HG02943 (cell line): ENCODE results near the gene NUP107.

Source experiments
- ATAC-seq: cut with Tn5 transposase; IDR thresholded peaks from one replicate; pipeline ENCODE4 v1.9.1; 2021; ENCODE audit warnings: mild to moderate bottlenecking, low read depth, moderate library complexity; ENCODE audit not compliant: unreplicated experiment

The NUP107 gene

DNA sequence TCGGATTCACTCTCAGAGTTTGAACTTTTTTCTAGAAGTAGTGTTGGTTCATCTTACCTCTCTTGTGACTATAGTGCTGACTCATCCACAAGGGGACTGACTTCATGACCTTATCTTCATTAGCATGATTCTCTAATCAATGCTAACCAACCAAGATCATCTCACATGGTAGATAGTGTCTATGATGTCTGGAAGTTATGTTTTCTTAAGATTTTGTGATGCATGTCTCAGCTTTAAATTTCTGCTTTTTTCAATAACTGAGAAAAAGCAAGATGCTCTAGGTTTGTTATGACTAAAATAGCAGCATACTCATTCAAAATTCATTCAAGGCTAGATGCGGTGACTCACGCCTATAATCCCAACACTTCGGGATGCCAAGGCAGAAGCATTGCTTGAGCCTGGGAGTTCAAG lies 46.9 kb downstream of the NUP107 start:
- ATAC-seq: no peak

DNA sequence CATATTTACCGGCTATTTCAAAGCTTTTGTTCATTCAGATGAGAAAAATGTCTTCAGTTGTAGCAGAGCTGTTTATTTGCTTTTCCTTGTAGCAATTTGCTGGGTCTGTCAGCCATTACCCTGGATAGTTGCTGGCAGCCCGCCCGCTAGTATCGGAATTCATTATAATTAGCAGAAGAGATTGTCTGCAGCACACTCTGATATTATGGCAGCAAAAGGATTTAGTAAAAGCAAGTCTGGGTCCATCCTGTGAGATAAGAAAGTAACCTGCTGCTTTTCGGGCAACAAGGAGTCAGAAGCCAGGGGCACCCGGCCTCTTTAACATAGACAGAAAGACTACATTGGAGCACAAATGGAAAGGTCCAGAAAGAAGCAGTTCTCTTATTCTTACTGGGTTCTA lies 53.1 kb downstream of the NUP107 start:
- ATAC-seq: no peak

DNA sequence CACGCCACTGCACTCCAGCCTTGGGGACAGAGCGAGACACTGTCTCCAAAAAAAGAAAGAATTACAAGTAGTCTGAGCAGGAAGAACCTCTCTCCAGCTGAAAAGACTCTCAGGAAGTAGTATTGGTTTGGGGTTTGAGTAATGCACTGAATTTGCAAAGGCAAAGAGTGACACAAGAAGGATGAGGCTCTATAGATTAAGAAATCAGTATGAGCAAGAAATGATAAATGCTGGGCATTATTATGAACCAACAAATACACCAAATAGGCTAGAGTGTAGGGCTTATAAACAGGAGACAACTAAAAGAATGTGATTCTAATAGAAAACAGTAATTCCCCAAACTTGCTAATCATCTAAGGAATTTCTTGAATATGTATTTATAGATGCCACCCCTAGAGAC lies 56.6 kb downstream of the NUP107 start:
- ATAC-seq: no peak

DNA sequence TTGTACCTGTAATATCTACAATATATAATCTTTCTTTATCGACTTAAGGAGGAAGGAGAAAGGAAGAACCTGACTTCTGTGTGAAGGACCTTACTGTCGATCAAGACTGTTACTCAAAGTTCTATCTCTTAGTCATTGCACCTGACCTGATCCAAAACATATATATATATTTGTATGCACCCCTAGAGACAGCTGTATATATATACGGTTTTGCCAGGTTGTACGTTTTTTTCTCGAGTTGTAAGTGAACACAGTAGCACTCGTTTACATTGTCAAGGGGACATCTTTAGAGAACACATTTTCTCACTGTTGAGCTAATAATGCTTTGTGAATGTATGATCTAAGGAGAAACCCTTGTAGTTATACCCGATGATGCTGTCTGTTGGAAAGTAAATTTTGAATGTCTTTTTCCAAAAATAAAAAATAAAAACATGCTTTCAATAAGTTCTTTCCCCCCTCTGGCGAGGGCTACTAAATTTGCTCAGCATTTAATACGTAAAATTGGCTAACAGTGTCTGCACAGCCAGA lies 58.7 kb downstream of the NUP107 start:
- no peak for ATAC-seq

DNA sequence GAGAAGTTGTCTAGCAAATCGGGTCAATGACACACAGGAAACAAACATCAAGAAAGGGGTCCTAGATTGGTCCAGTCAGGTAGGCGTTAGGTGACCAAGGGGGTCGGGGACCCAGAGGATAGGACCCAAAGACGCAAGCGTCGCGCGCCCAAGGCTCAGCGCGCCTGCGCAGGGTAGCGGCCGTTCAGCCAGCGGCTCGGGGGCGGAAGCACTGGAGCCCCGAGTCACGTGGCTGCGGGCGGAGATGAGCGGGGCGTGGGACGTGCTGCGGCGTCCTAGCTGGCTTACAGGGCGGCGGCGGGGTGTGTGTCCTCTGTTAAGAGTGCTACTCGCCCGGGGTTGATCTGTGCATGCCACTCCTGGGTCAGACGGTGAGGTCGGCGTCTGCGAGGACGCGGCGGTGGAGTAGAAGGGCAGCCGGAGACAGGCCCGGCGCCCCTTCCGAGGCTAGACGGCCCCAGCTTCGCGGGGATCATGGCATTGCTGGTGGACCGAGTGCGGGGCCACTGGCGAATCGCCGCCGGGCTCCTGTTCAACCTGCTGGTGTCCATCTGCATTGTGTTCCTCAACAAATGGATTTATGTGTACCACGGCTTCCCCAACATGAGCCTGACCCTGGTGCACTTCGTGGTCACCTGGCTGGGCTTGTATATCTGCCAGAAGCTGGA lies 59.3 kb downstream of the NUP107 start, which contains the start of gene SLC35E3:
TSS of gene SLC35E3 (plus strand) at position 273 of the 668 bp plus-strand sequence. CDS start at position 475, 202 bp downstream.
- peak; percentile 98 for ATAC-seq

DNA sequence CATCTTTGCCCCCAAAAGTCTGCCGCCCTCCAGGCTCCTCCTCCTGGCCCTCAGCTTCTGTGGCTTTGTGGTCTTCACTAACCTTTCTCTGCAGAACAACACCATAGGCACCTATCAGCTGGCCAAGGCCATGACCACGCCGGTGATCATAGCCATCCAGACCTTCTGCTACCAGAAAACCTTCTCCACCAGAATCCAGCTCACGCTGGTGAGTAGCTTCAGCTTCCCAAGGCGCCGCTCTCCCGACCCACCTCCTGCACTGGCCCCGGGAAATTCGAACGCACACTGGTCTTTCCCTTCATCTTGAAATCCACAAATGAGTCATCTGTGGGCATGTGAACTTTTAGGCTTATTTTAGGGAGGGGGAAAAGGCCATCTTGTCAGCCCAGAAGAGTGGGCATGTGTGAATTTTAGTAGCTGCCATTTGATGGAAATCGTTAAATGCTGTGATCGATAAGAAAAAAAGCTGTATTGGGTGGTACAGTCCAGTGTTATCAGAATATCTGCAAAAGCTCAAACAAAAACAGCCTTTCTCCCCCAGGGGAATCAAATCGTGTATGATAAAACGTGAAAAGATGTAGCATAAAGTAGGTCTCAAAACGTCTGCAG lies 59.9 kb downstream of the NUP107 start:
- ATAC-seq: peak; percentile 45

DNA sequence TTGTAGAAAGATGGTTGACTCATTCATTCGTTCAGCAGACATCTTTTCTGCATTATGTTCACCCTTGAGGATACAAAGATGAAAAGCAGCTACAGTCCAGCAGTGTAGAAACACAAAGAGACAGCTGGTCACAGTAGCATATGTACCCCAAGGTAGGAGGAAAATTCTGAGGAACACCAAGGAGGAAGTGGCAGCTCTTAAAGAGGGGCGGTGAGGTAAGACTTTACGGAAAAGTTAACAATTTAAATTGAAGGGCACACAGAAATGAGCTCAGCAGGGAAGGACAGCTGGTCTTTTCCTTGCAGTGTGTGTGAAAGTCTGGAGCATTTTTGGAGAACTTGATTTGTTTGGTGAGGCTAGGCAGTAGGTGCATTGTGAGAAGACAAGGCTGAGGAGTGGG lies 62.7 kb downstream of the NUP107 start:
- no peak for ATAC-seq

DNA sequence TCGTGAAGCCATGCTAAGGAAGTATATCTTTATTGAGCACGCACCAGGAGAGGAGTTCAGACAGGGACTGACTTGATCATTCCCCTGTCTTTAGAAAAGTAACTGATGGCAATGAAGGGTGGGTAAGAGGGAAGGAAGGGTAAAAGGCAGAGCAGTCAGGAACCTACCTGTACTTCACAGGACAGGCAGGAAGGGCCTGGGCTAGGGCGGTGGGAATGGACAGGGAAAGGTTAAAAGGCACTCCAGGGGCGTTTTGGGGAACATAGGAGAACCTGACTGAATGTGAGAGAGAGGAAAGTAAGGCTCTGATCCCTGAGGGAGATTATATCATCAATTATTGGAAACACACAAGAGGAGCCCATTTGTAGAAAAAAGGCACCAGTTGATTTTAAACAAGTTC lies 63.1 kb downstream of the NUP107 start:
- ATAC-seq: no peak

DNA sequence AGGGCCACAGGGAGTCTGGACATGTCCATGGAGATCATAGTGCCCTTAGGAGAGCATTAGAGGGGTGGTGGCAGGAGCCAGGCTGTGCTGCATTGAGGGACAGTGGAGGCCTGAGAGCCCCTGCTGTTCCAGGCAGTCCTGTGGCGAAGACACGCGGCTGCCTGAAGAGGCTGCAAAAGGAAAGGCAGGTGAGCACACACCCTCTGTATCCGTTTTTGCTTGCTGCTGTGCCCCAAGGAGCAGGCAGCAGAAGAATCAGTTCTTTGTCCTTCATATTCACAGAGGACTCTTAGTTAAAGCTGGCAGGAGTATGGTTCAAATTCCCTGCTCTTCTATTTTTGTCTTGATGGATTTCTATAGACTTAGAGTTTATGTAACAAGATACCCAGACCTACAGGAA lies 63.7 kb downstream of the NUP107 start:
- no peak for ATAC-seq

DNA sequence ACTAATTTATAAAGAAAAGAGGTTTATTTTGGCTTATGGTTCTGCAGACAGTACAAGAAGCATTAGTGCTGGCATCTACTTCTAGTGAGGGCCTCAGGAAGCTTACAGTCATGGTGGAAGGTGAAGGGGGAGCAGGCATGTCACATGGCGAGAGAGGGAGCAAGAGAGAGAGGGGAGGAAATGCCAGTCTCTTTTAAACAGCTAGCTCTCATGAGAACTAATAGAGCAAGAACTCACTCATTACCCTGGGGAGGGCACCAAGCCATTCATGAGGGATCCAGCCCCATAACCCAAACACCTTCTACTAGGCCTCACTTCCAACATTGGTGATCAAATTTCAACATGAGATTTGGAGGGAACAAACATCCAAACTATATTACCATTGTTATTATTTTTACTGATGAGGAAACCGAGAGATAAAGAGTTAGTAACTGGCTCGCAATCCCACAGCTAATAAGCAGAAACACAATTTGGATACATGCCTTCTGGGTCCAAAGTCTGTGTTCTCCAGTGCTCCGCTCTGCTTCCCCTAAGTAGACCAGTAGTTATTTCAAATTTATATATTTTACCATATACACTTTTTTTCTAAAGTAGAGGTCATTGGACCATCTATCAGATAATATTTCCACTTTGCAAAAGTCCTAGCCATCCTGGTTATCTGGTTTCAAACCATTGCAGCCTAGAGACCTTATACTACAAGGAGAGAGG lies 68.9 kb downstream of the NUP107 start:
- no peak for ATAC-seq

DNA sequence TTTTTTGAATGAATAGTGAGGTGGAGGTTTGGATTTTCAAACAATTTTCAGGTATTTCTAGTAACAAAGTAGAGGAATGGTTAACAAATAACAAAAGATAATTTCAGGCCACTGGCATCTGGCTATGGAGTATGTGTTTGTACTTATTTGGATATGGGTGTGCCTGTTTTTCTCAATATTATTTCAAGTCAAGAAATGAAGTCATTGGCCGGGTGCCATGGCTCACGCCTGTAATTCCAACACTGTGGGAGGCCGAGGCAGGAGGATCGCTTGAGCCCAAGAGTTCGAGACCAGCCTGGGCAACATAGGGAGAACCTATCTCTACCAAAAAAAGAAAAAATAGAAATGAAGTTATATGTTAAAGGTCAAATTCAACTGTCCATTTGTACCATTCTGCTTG lies 73.1 kb downstream of the NUP107 start:
- no peak for ATAC-seq

DNA sequence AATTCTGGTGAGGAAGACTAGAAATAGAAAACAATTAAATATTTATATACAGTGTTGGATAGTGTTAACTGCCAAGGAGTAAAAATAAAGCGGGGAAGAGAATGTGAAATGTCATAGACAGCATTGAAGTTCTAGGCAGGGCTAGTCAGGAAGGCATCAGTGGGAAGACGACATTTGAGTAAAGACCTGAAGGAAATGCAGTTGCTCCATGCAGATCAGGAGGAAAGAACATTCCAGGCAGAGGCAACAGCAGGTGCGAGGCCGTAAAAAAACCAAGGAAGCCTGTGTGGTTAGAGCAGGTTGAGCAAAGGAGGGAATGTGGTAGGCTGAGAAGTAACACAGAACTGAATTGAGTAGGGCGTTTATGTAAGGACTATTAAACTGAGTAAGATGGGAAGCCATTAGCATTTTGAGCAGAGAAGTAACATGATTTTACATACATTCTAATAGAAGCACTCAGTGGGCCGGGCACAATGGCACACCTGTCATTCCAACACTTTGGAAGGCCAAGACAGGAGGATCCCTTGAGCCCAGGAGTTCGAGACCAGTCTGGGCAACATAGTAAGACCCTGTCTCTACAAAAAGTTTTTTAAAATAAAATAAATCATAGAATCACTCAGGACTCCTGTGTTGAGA lies 74.1 kb downstream of the NUP107 start:
- ATAC-seq: no peak

DNA sequence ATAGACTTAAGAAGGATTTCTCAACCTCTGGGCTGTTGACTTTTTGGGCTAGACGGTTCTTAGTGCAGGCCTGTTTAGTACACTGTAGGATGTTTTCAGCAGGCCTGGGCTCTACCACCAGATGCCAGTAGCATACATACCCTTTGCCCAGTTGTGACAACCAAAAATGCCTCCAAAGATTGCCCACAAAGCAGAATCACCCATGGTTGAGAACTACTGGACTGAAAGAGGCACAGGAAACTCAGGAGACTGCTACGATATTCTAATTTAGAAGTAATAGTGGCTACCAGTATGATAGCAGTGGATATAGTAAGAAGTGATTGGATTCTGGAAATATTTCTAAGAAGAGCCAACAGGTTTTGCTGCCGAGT lies 74.6 kb downstream of the NUP107 start:
- ATAC-seq: no peak

DNA sequence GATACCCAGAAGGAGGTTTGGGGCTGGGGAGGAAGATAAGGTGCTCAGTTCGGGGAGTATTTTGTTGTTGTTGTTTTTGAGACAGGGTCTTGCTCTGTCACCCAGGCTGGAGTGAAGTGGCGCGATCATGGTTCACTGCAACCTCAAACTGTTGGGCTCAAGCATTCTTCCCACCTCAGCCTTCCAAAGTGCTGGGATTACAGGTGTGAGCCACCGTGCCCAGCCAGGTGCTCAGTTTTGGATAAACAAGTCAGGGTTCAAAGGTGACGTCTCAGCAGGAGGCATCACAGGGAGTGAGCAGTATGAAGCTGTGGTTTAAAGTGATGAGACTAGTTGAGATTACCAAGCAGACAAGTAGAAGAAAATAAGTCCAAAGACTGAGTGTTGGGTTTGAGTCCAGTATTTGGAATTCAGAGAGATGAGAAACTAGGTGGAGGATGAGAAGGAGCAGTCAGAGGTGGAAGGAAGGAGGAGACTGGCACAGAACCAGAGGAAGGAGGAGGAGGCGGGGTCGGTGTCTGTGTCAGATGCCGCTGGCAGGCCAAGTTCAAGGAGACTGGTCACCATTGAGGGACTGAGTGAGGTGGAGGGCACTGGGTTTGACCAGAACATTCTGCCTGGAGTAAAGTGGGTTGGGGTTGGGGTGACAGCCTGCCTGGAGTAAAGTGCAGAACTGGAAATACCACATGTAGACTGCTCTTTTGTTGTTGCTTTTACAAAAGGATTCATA lies 75.3 kb downstream of the NUP107 start:
- no peak for ATAC-seq

DNA sequence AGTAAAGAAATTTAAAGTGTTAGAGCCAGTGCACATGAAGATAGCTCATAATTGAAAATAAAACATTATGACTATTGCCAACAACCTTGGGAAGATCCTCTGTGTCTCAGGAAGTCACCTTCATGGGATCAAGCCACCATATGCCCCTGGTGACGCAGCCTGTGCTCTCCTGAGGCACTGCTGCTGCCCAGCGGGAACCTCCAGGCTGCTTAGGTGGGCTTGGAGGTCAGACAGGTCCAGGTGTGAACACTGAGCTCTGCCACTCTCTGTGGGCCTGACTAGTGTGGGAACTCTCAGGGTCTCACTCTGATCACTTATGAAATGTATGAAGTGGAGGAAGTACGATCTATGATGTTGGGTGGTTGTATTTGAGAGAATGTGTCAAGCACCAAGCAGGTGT lies 75.9 kb downstream of the NUP107 start:
- no peak for ATAC-seq

DNA sequence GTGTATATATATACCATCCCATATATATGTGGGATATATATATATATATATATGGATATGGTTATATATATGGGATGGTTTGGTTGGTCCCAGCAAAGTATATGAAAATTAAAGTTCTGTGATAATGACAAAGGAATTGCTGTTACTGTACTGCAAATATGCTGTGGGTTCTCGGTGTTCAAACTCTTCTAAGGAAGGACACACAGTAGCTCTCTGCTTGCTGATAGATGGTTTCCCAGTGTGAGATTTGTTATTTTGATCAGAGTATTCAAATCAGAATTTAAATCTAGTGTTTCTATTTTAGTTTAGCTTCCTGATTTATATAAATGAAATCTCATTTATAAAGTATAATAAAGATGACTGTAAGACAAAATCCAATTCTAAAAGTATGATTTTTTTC lies 78.9 kb downstream of the NUP107 start:
- no peak for ATAC-seq

DNA sequence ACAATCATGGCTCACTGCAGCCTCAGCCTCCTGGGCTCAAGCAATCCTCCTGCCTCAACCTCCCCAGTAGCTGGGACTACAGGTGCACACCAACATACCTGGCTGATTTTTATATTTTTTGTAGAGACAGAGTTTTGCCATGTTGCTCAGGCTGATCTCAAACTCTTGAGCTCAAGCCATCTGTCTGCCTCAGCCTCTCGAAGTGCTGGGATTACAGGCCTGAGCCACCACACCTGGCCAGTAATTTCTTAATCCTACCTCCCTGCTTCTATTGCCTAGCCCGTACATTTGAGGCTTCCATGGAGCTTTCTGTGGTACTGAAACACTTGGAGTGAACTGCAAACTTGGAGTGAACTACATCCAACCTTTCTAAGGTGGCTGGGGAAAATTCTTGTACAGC lies 79.9 kb downstream of the NUP107 start:
- no peak for ATAC-seq

DNA sequence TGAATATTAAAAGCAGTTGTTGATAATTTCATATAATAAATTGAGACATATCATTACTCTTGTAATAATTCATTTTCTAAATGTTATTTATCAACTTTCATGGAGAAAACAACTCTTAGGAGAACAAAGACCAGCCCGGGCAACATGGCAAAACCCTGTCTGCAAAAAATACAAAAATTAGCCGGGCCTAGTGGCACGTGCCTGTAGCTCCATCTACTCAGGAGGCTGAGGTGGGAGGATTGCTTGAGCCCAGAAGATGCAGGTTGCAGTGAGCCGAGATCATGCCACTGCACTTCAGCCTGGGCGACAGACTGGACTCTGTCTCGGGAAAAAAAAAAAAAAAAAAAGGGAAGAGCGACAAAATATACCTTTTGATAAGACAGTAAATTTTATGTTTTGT lies 80.4 kb downstream of the NUP107 start:
- no peak for ATAC-seq

DNA sequence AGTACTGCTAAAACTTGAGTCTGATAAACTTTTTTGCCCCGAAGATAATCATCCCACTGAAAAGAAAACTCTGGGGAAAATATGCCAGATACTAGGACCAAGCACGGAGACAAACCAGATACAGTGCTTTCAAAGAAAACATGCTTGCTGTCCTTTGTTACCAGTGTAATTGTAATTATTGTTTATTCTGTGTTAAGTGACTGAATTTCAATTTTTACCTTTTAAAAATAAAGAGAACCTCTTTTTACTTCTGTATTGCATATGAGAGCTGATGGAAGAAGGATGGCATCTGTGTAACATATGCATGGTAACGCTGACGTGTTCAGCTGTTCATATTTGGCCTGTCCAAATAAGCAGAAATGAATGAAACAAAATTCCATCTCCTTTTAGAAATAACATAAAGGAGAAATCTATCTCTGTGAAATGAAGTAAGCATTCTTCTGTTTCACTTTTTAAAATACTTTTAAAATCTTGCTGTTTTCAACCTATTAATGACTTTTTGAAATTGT lies 81.7 kb downstream of the NUP107 start:
- no peak for ATAC-seq

DNA sequence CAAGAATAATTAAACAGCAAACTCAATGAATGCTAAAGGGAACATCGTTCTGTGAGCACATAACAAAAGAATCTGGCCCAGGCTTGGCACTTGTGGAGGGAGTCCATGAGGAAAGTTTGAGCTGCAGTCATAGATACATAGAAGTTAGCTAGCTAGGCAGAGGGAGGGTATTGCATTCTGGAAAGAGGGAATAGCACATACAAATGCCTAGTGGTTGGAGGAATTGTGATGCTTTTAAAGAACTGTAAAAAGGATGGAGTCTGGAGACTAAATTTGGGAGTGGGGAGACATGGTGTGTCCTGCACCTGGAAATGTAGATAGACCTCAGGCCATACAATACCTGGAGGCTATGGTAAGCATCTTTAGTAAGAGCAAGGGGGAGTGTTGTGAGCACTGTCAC lies 83.2 kb downstream of the NUP107 start:
- ATAC-seq: no peak
